MM.1S (cell line): ENCODE measurements around the gene DRG2.

Experiments
- DNase-seq: peaks from one replicate; pipeline ENCODE4 v3.0.0-alpha.2; 2015
- H2AFZ ChIP-seq: fragments of 300-600 bp; sonication (generic); 2 replicates; pipeline ENCODE4 v1.6.0; 2016; ENCODE audit warnings: antibody characterized with exemption, low read length
- H3F3A ChIP-seq: fragments of 300-600 bp; sonication (generic); 2 replicates; pipeline ENCODE4 v1.6.1; 2016; ENCODE audit warnings: mild to moderate bottlenecking, antibody characterized with exemption, low read length, moderate library complexity, mixed read lengths; ENCODE audit not compliant: insufficient read depth
- H3K27ac ChIP-seq: fragments of 300-600 bp; sonication (generic); 2 replicates; pipeline ENCODE4 v1.5.1; 2016; ENCODE audit warnings: mild to moderate bottlenecking, low read length
- H3K27me3 ChIP-seq: fragments of 300-600 bp; sonication (generic); replicated peaks from 2 replicates; pipeline ENCODE4 v1.6.0; 2016; ENCODE audit warnings: low read length; ENCODE audit not compliant: insufficient read depth
- H3K36me3 ChIP-seq: fragments of 300-600 bp; sonication (generic); replicated peaks from 2 replicates; pipeline ENCODE4 v1.6.1; 2016; ENCODE audit warnings: mild to moderate bottlenecking, low read length, mixed read lengths; ENCODE audit not compliant: insufficient read depth
- H3K4me1 ChIP-seq: fragments of 300-600 bp; sonication (generic); 2 replicates; pipeline ENCODE4 v1.6.1; 2016; ENCODE audit warnings: low read length, mixed read lengths
- H3K4me2 ChIP-seq: fragments of 300-600 bp; sonication (generic); 2 replicates; pipeline ENCODE4 v1.6.0; 2016; ENCODE audit warnings: low read depth, low read length
- H3K4me3 ChIP-seq: fragments of 300-600 bp; sonication (generic); 2 replicates; pipeline ENCODE4 v1.5.1; 2016; ENCODE audit warnings: low read length, mixed read lengths
- H3K79me2 ChIP-seq: fragments of 300-600 bp; sonication (generic); 2 replicates; pipeline ENCODE4 v1.6.1; 2016; ENCODE audit warnings: mixed run types, low read length, mixed read lengths
- H3K9ac ChIP-seq: fragments of 300-600 bp; sonication (generic); 2 replicates; pipeline ENCODE4 v1.6.1; 2016; ENCODE audit warnings: low read length, mixed read lengths
- H3K9me2 ChIP-seq: fragments of 300-600 bp; sonication (generic); replicated peaks from 2 replicates; pipeline ENCODE4 v1.6.1; 2016; ENCODE audit warnings: mild to moderate bottlenecking, low read length, mixed read lengths; ENCODE audit not compliant: insufficient read depth
- H3K9me3 ChIP-seq: fragments of 300-600 bp; sonication (generic); replicated peaks from 2 replicates; pipeline ENCODE4 v1.6.1; 2016; ENCODE audit warnings: mild to moderate bottlenecking, low read length, mixed read lengths; ENCODE audit not compliant: insufficient read depth
- H4K20me1 ChIP-seq: fragments of 300-600 bp; sonication (generic); 2 replicates; pipeline ENCODE4 v1.6.1; 2016; ENCODE audit warnings: mild to moderate bottlenecking, low read length, moderate library complexity, mixed read lengths; ENCODE audit not compliant: insufficient read depth
- CTCF ChIP-seq: fragments of 300-600 bp; sonication (generic); IDR thresholded peaks from 2 replicates; pipeline ENCODE4 v1.5.1; 2016; ENCODE audit warnings: antibody characterized with exemption, low read length, mixed read lengths
- EZH2 ChIP-seq: fragments of 300-600 bp; sonication (generic); optimal IDR thresholded peaks from 2 replicates; pipeline ENCODE3; 2017; ENCODE audit warnings: low read depth, mild to moderate bottlenecking, antibody characterized with exemption, low read length, mixed read lengths
- EZH2phosphoT487 ChIP-seq: fragments of 300-600 bp; sonication (generic); IDR thresholded peaks from 2 replicates; pipeline ENCODE4 v1.6.1; 2018; ENCODE audit warnings: antibody characterized with exemption, low read length

Gene DRG2

GRCh38 chr17:18111330-18111971 is 23.7 kb downstream of the DRG2 start:
- no peak overlapping the region for H2AFZ ChIP-seq
- DNase-seq = no peak
- no peak overlapping the region for H3K9ac ChIP-seq
- H3K27ac ChIP-seq = no peak overlapping the region
- no peak overlapping the region for H3K4me2 ChIP-seq
- H3K27me3 ChIP-seq = no peaks in the 10 kb centered on the region
- H3K4me1 ChIP-seq = no peaks in the 10 kb centered on the region
- no peaks in the 10 kb centered on the region for H3K36me3 ChIP-seq
- TF ChIP-seq EZH2phosphoT487 = no peak
- no peak for TF ChIP-seq EZH2
- TF ChIP-seq CTCF = no peak
- no peaks in the 10 kb centered on the region for H3K9me2 ChIP-seq
- H3K9me3 ChIP-seq = no peaks in the 10 kb centered on the region
- H3F3A ChIP-seq = no peaks in the 10 kb centered on the region
- no peak overlapping the region for H3K4me3 ChIP-seq
- H4K20me1 ChIP-seq = 0 out of 2 replicates have a peak, but pooled peaks cover 3% of the 10 kb centered on the region
- no peaks in the 10 kb centered on the region for H3K79me2 ChIP-seq

DNA sequence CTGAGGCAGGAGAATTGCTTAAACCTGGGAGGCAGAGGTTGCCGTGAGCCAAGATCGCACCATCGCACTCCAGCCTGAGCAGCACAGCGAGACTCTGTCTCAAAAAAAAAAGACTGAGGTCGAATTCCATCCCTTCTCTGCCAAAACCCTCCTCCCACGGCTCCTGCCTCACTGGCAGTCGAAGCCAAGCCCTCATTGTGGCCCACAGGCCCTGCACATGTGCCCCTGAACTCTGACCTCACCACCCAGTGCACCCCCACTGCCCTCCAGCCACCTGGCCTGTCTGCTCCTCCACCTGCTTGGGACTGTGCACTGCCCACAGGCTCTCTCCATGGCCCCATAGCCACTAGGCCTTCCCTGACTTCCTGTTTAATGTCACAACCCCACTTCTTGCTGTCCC is 27.8 kb downstream of the DRG2 start:
- no peak for TF ChIP-seq CTCF
- TF ChIP-seq EZH2 = no peak
- no peak for TF ChIP-seq EZH2phosphoT487
- no peaks in the 10 kb centered on the region for H3F3A ChIP-seq
- H3K4me3 ChIP-seq = no peak overlapping the region
- no peaks in the 10 kb centered on the region for H3K9me2 ChIP-seq
- H3K36me3 ChIP-seq = no peaks in the 10 kb centered on the region
- H2AFZ ChIP-seq = no peak overlapping the region
- no peaks in the 10 kb centered on the region for H3K9me3 ChIP-seq
- no peak overlapping the region for H3K27ac ChIP-seq
- H3K4me1 ChIP-seq = no peaks in the 10 kb centered on the region
- no peaks in the 10 kb centered on the region for H3K79me2 ChIP-seq
- no peak overlapping the region for H3K4me2 ChIP-seq
- 0 out of 2 replicates have a peak, but pooled peaks cover 3% of the 10 kb centered on the region for H4K20me1 ChIP-seq
- no peaks in the 10 kb centered on the region for H3K27me3 ChIP-seq
- DNase-seq = no peak
- no peak overlapping the region for H3K9ac ChIP-seq

DNA sequence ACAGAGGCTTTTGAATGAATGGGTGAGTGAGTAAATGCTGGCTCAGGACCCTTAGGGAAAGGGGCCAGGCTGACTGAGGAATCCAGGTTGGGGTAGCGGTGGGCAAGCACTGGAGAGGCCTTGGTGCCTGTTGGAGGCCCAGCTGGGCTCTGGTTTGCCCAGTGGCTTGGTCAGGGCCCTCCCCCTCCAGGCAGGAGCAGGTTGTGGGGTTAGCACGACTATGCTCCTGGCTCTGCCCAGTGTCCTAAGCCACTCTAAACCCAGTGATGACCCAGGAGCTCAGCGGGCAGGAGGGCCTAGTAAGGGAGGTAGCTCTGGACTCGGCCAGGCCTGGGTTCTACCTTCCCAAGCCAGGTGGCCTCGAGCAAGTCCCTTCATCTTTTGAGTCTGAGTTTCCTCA is 28.3 kb downstream of the DRG2 start:
- Histone ChIP-seq H3K4me1 (no peaks in the 10 kb centered on the region), H3K36me3 (no peaks in the 10 kb centered on the region), H3K4me3 (no peak overlapping the region), H3K9ac (no peak overlapping the region), H3K9me3 (no peaks in the 10 kb centered on the region), H4K20me1 (0 out of 2 replicates have a peak, but pooled peaks cover 3% of the 10 kb centered on the region), H2AFZ (no peak overlapping the region), H3K79me2 (no peaks in the 10 kb centered on the region), H3F3A (no peaks in the 10 kb centered on the region), H3K27ac (no peak overlapping the region), H3K27me3 (no peaks in the 10 kb centered on the region), H3K4me2 (no peak overlapping the region), H3K9me2 (no peaks in the 10 kb centered on the region)
- no peak for DNase-seq
- TF ChIP-seq EZH2phosphoT487 (no peak), CTCF (no peak), EZH2 (no peak)
